Mucosa of rectum (tissue), 2 donors: ENCODE results near the gene PTGDS.

Experiments
- H3K27ac ChIP-seq, 2 donors: one replicate each; pipeline ENCODE4 v1.7.0; 2013; ENCODE audit warnings: inconsistent platforms in 2 of 2, low read depth in 2 of 2, low read length in 2 of 2
- H3K27me3 ChIP-seq, 2 donors: one replicate each; pipeline ENCODE4 v1.7.0; 2013; ENCODE audit warnings: low read length in 2 of 2; ENCODE audit not compliant: control insufficient read depth in 2 of 2, insufficient read depth in 2 of 2
- H3K36me3 ChIP-seq, 2 donors: one replicate each; pipeline ENCODE4 v1.7.0; 2013; ENCODE audit warnings: low read length in 2 of 2; ENCODE audit not compliant: control insufficient read depth in 2 of 2, insufficient read depth in 2 of 2
- H3K4me1 ChIP-seq, 2 donors: one replicate each; pipeline ENCODE4 v1.7.0; 2013; ENCODE audit warnings: low read length in 2 of 2, mild to moderate bottlenecking in 1 of 2; ENCODE audit not compliant: control insufficient read depth in 2 of 2, insufficient read depth in 2 of 2
- H3K4me3 ChIP-seq, 2 donors: one replicate each; pipeline ENCODE4 v1.7.0; 2013; ENCODE audit warnings: low read length in 2 of 2
- H3K9ac ChIP-seq, 2 donors: one replicate each; pipeline ENCODE4 v1.7.0; 2013; ENCODE audit warnings: low read length in 2 of 2, low read depth in 1 of 2, mild to moderate bottlenecking in 1 of 2
- H3K9me3 ChIP-seq, 2 donors: one replicate each; pipeline ENCODE4 v1.7.0; 2013; ENCODE audit warnings: low read length in 2 of 2; ENCODE audit not compliant: control insufficient read depth in 2 of 2
- donor health status: healthy.
- donor health status: Normal muscosa, but diverticular disease.

PTGDS gene

GRCh38 chr9:136973618-136974617 is 3.4 kb upstream of the PTGDS start:
- Histone ChIP-seq H3K27me3 (no peaks in the 10 kb centered on the region), H3K9ac (no peak overlapping the region), H3K9me3 (no peaks in the 10 kb centered on the region), H3K4me3 (no peak overlapping the region), H3K4me1 (peaks cover 0 to 12% of the 10 kb centered on the region in 2 donors), H3K27ac (no peak overlapping the region), H3K36me3 (no peaks in the 10 kb centered on the region)

GRCh38 chr9:136974817-136975535 is 2.3 kb upstream of the PTGDS start:
- H3K9me3 ChIP-seq = no peaks in the 10 kb centered on the region
- peaks cover 0 to 12% of the 10 kb centered on the region in 2 donors for H3K4me1 ChIP-seq
- H3K36me3 ChIP-seq = no peaks in the 10 kb centered on the region
- no peak overlapping the region for H3K27ac ChIP-seq
- no peak overlapping the region for H3K4me3 ChIP-seq
- no peaks in the 10 kb centered on the region for H3K27me3 ChIP-seq
- H3K9ac ChIP-seq = no peak overlapping the region

GRCh38 chr9:136975644-136976043 is 1.7 kb upstream of the PTGDS start:
- Histone ChIP-seq H3K9me3 (no peaks in the 10 kb centered on the region), H3K4me1 (peaks cover 0 to 12% of the 10 kb centered on the region in 2 donors), H3K4me3 (no peak overlapping the region), H3K27me3 (no peaks in the 10 kb centered on the region), H3K27ac (no peak overlapping the region), H3K9ac (no peak overlapping the region), H3K36me3 (no peaks in the 10 kb centered on the region)

- H3K9ac ChIP-seq = peak overlapping the region in 1 of 2 donors; percentile 38
- H3K4me1 ChIP-seq = peaks cover 0 to 12% of the 10 kb centered on the region in 2 donors
- no peak overlapping the region for H3K27ac ChIP-seq
- no peaks in the 10 kb centered on the region for H3K9me3 ChIP-seq
- H3K27me3 ChIP-seq = no peaks in the 10 kb centered on the region
- no peaks in the 10 kb centered on the region for H3K36me3 ChIP-seq
- H3K4me3 ChIP-seq = peak overlapping the region; percentile 52 to 54
These were observed 357 bp downstream of the PTGDS start for GRCh38 chr9:136977649-136978072.

GRCh38 chr9:136978073-136978864 is 965 bp downstream of the PTGDS start:
- peak overlapping the region; percentile 31 to 52 for H3K4me3 ChIP-seq
- H3K9ac ChIP-seq = peak overlapping the region in 1 of 2 donors; percentile 38
- no peaks in the 10 kb centered on the region for H3K36me3 ChIP-seq
- no peaks in the 10 kb centered on the region for H3K9me3 ChIP-seq
- H3K4me1 ChIP-seq = peaks cover 0 to 12% of the 10 kb centered on the region in 2 donors
- H3K27ac ChIP-seq = no peak overlapping the region
- no peaks in the 10 kb centered on the region for H3K27me3 ChIP-seq

- no peak overlapping the region for H3K9ac ChIP-seq
- H3K9me3 ChIP-seq = no peaks in the 10 kb centered on the region
- no peaks in the 10 kb centered on the region for H3K36me3 ChIP-seq
- no peak overlapping the region for H3K27ac ChIP-seq
- H3K4me1 ChIP-seq = peaks cover 0 to 12% of the 10 kb centered on the region in 2 donors
- H3K27me3 ChIP-seq = peaks cover 0 to 4% of the 10 kb centered on the region in 2 donors
- no peak overlapping the region for H3K4me3 ChIP-seq
These were observed 1.7 kb downstream of the PTGDS start for GRCh38 chr9:136978865-136979544.

- Histone ChIP-seq H3K9me3 (no peaks in the 10 kb centered on the region), H3K27me3 (peaks cover 1 to 8% of the 10 kb centered on the region in 2 donors), H3K4me3 (no peak overlapping the region), H3K27ac (no peak overlapping the region), H3K36me3 (no peaks in the 10 kb centered on the region), H3K9ac (no peak overlapping the region), H3K4me1 (peaks cover 0 to 10% of the 10 kb centered on the region in 2 donors)
These were observed 2.7 kb downstream of the PTGDS start for GRCh38 chr9:136979769-136980587.

- Histone ChIP-seq H3K27me3 (peaks cover 8% of the 10 kb centered on the region in 2 donors), H3K4me1 (peaks cover 0 to 3% of the 10 kb centered on the region in 2 donors), H3K36me3 (no peaks in the 10 kb centered on the region), H3K9ac (no peak overlapping the region), H3K27ac (no peak overlapping the region), H3K9me3 (no peaks in the 10 kb centered on the region), H3K4me3 (no peak overlapping the region)
These were observed 3.6 kb downstream of the PTGDS start for GRCh38 chr9:136980669-136981478.
